CD1c-positive myeloid dendritic cell (primary cell): ENCODE results near the gene PHACTR1.
A peak's percentile ranks its signal among the peaks of the same experiment; 100 is the strongest.
"Not testable (repeated sequence)": the region's sequence is repeated elsewhere in the genome, so short reads cannot be mapped to it uniquely, and the experiment has no call there.

Experiments
- DNase-seq: peaks from one replicate; pipeline ENCODE4 v3.0.0-alpha.2; 2016; ENCODE audit errors: extremely low spot score

The PHACTR1 gene

DNA sequence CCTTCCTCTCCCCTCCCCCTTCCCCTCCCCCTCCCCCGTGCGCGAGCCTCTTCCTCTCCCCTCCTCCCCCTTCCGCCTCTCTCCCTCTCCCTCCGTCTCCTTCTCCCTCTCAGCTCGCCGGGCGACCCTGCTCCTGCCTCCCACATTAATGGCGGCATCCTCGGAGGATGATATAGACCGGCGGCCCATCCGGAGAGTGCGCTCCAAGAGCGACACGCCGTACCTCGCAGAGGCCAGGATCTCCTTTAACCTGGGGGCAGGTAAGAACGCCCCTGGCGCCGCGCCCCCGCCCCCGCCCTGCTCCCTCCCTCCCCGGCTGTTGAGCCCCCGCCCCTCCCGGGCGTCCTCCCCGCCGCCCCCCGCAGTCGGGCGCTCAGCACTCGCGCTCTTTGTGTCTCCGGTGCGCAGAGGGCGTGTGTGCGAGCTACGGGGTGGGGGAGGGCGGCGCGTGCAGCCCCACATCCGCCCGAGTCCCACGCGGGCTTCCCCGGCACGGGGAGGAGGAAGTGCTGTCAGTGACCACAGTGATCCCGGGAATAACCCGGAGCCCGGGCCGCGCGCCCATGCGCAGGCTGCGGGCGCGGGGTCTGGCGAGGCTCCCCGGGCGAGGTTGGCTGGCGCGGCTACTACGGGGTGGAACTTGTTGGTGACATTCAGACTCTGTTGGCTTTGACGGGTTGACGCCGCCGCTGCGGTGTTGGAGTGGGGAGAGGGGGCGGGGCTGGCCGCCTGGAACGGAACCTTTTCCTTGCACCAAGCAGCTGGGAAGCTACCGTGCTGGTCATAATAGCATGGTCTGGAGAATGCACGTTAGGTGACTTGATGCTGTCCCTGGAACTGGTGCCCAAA lies 33.2 kb downstream of the PHACTR1 start:
- peak; percentile 3 for DNase-seq

DNA sequence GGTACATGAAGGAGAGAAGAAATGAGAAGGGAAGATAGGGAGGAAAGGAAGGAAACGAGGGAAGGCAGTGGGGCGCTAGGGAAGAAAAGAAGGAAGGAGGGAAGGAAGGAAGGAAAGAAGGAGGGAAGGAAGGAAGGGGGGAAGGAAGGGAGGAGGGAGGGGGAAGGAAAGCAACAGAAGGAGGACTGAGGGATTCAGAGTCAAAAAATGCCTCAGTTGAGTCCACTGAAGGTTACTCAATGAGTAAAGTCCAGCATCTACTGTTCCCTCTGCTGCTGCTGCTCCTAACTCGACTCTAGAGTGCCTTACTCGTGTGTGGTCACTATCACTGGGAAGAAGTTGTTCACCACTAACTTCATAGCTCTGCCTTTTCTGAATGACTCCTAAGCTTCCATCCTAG lies 33.8 kb downstream of the PHACTR1 start:
- DNase-seq = no peak

DNA sequence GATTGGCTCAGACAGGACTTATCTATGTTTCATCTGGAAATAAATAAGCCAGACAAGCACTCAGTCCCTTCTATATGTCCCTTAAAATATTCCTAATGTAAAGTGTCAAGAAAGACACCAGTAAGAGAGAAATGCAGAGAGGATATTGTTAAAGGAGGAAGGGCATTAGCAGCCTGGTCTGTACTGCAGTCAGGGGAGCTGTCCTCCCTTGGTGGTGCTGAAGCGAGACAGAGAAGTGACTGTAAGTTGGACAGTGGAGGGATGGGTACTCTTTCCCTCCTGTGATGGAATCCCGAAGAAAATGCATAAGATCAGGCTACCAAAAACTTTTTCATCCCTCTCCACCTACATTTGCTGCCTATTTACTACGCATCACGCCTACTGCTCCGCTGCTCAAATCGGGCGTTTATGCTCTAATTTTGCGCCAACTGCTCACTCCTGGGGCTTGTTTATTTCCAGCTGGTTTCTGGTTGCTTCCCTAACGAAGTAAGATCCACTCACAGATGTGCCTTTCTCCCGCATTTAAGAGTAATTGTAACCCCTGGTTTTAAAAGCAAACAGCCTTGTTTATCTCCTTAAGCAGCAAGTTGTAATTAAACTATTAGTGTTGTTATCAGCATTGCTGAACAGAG lies 35.2 kb downstream of the PHACTR1 start:
- DNase-seq = peak; percentile 39

DNA sequence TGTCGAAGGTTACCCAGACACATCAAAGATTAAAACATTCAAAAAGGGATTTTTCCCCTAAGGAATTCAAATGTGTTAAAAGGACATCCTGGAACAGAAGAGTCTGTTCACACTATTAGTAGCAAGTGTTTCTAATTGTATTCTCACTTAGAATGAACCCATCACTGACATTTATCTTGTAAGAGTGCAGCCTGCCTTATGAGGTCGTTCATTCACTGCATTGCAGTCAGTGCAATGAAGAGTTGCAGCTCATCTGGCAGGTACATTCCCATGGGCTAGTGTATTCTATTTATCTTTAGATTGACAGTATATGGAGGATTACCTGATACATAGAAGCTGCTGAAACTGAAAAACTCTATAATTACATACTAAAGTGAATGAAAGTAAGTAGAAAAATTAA lies 36.5 kb downstream of the PHACTR1 start:
- DNase-seq = no peak

DNA sequence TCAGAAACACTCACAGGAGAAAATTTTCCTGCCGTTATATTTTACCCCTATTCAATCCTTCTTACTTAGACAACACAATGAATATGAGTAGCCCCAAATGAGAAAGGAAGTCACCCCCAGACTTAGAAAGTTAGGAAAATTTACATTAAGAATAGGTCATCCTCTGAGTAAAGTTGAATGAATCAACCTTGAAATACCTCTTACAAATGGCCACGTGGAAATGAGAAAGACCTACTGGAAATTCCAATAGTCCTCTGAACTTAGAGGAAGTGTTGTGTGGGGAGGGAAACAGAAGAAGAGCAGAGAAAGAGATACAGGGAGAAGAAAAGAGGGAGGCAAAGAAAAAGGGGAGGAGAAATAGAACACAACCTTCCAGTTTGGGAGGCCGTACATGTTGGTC lies 43.7 kb downstream of the PHACTR1 start:
- no peak for DNase-seq

DNA sequence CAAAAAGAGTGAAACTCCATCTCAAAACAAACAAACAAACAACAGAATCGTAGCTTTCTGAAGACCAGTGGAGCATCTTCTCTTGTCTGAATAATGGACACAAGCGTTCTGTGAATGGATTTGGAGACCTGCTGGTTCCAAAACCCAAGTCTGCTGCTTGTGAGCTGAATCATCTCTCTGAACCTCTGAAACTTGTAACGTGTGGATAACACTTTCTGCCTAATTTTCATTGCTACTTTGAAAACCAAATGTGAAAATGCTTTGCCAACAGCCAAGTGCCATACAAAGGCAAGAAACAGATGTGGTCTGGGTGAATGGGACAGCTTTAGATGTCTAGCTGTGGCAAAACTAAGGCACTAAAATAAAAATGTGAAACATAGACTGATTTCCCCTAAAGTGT lies 44.3 kb downstream of the PHACTR1 start:
- no peak for DNase-seq

DNA sequence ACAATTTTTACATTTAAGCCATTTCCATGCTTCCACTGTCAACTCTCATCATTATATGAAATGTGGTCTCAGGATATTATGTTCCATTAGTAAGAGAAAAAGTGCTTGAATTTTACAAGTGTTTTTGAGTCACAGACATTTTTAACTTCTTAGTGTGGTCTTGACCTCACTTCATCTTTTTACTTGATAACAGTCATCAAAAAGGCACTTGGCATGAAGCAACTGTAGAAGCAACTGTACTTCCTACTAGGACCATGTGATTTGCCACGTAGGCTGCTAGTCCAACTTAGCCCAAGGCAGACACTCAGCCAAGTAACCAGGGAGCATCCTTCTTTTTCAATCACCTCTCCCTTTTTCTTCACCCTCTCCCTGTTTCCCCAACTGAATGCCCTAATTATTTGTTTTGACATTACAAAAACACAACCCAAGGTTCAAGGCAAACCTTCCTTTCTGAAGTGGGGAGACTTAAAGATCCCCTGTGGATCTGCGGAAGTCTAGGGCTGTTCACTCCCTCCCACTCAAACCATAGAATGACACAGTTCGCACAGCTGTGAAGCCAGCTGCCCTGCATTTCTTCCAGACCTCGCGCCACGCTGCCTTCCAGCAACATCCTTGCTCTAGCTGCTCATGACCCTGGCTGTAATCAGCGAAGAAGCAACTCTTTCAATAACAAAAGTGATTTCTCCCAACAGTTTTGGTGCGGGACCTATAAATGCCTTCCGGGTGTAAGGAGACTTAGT lies 45.0 kb downstream of the PHACTR1 start:
- no peak for DNase-seq

DNA sequence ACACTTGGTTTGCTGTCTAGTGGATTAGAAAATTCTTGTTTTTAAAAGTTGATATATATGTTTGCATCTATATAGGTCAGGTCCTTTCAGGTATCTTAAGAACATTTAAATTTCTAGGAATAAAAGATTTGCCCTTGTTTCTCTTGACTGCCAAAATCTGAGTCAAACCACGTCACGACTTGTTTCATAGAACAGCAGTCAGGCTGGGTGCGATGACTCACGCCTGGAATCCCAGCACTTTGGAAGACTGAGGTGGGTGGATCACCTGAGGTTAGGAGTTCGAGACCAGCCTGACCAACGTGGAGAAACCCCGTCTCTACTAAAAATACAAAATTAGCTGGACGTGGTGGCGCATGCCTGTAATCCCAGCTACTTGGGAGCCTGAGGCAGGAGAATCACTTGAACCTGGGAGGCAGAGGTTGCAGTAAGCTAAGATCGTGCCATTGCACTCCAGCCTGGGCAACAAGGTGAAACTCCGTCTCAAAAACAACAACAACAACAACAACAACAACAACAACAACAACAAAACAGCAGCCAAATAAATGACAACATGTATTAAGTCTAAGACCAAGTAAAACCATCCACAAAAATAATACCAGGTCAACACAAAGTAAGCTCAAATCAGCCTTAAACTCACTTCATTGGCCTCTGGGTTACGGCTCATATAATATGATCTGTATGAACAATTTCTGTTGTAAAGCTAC lies 46.3 kb downstream of the PHACTR1 start:
- not testable (repeated sequence) for DNase-seq

DNA sequence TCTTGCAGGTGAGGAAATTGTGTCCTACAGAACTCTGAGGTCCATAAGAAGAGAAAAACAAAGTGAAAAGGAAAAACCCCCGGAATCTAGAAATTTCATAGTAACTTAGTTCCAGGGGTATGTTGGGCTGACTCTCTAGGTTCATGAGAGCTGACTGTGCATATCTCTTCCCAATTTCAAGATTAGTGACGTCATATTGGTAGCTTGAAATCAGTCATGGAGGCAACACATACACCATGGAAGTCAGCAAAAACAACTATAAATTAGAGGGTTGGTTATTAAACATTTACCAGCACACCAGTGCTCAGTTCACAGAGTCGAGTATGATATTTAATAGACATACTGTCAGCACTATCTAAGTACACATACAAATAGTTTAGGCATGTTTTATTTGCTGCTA lies 49.8 kb downstream of the PHACTR1 start:
- no peak for DNase-seq

DNA sequence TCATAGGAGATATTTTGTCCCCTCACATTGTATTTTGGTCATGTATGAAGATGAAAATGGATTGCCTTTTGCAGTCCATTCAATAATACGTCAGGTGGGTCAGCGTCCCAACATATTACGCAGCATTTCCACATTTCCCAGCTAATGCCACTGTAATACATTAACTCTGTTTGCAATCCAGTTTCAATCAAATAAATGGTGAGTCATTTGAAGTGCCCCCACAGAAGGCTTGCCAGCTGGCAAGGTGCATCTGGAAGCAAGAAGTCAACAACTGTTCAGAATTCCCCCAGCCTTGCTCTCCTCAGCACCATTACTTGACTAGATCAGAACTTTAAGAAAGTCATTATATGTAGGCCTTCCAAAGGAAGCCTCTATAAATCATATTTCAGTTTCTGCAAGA lies 50.4 kb downstream of the PHACTR1 start:
- DNase-seq = no peak

DNA sequence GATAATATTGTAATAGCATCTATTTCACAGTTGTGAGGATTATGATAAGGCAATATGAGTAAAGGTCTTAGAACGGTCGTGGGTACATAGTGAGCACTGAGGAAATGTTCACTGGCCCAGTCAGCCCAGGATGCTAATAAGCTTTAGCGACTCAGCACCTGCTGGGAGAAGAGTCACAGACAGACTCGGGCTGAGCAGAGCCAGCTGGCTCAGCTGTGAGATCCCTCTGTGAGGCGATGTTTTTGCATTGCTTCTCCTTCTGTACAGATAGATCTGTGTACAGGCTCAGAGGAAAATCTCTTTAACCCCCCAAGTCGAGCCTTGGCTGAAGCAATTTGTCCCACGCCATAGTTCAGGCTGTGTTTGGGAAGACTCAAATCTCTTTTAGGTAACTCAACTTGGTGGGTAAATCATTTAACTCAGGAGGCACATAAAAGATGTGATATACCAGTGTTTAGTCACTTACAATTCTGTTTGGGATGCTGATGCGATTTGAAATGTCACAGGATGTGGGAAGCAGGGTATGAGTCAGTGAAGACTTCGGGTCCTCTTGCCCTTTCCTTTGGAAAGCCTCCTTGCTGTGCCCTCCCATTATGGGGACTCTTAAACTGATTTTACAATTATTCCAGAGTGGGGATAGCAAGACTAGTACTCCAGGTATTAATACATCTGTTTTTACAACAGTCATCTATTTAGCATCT lies 53.1 kb downstream of the PHACTR1 start:
- DNase-seq = no peak

DNA sequence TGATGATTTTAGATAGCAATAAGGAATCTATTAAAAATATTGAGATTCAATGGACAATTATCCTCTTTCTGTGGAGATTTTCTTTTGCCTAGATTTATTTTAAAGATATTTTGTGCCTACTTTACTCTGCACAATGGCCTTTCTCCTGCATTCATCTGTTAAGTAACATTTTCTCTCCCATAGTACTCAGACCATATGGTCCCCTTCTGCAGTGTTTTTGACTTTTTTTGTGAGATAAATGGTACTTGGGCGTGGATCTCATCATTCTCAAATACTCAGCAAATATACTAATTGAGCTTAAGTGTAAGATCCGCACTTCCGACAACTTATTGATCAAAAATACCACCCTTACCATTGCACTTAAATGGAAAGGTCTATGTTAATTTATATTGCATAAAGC lies 55.8 kb downstream of the PHACTR1 start:
- no peak for DNase-seq

DNA sequence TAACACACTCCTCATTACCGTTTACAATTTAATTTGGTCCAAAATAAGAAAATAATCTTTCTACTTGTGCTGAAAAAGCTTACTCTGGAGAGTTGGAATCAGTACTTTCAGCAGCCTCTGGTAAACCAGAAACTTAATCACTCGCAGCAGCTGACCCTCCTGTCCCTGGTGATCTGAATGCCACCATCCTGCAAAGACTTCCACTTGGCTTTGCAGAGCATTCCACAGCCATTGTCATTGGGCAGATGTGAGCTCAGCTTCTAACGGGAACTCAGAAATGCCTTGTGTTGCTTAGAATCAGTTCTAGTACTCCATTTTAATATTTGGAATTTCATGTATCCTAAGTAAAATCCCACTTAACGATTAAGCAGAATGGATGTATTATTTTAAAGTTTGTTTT lies 59.7 kb downstream of the PHACTR1 start:
- DNase-seq = no peak

DNA sequence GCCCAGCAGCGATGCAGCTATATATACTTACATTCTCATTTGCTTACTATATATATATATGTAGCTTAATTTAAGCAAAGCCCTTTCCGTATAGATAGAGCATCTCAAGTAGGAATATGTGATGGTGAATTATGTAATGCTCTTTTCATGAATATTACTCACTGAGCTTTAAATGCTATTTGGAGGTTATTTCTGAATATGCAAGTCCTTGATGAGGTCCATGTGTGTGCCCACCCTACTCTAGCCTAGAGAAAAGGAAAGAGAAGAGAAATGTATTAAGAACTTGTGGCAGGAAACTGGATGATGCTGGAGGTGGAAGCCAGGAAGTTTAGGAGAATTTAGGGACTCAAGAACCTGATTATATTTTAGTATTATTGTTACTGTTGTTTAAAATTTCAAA lies 63.2 kb downstream of the PHACTR1 start:
- DNase-seq = no peak

DNA sequence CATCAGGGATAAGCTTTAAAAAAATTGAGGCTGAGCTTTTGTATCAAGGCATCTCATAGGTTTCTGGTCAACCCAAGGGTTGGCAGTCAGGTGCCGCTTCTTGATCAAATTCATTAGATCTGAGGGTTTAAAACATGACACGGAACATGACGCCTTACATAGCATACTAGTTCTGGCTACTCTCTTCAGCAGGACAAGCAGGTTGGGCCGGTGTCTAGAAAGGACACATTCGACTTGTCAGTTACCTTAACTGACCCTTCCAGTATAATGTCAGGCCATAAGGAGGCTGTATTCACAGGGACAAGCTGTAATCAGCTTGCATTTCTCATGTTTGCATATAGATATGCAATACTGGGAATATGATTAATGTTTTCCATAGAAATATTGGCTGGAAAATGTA lies 65.6 kb downstream of the PHACTR1 start:
- DNase-seq = no peak

DNA sequence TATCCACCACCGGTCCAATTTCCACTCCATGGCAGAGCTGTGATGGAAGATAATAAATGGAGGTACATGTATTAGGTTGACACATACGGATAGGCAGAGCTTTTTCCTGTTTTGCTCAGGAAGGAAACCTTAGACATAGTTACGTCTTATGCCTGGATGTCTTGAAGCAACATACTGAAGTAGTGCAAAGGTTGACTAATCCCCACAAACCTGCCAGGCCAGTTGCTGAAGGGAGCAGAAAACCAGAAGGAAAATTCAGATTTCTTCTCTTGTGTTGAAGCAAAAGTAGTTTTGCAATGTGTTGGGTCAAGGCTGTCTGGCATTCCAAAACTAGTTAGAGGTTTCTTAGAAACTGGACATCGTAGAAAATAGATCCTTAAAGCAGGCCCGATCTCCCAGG lies 68.7 kb downstream of the PHACTR1 start:
- no peak for DNase-seq

DNA sequence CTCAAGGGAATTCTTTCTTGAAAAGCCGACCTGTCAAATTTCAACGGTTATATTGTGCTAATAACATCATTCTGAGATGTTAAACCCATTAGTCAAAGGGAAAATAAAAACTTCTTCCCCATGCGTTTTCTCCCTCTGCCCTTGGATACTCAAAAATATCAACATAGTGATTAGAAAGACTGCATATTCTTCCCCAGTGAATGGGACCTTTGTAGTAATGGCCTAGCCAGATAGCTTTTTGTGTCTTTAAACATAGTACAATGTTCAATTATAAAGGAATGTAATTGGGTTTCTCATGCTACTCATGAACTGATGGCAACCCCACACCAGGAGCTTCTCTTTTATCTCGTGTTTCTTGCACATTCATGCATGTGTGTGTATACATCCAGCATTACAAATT lies 69.4 kb downstream of the PHACTR1 start:
- no peak for DNase-seq

DNA sequence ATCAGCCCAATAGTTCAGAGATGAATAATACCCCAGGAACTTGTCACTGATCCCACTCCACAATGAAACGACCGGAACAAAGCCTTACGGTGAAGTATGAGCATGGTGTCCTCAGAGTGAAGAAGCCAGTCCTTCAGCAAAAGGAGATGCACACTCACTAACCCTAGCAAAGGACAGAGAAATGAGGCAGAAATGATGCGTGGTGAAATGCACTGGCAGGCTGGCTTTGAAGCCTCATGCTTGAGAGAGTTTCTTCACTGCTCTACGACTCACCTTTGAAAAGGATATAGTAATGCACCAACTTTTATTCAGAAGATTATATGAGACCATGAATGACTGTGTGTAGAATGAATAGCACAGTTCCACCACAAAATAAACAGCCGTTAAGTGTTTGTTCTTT lies 74.8 kb downstream of the PHACTR1 start:
- no peak for DNase-seq

DNA sequence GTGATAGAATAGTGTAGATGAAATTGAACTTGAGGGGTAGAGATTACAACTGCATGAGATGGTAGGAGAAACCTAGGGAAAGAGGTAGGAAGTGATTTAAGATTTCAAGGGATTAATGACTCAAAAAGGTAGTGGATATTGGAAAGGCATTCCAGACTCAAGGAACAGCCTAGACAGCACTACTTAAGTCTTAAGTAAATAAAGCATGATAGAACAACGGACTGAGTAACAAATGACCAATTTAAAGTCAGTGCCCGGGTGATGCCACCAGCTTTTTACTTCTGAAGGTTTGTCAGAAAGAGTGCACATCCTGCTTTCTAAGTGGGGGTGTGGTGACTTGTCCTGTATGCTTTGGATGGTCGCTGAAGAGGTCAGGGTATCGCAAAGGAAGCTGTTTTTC lies 81.8 kb downstream of the PHACTR1 start:
- no peak for DNase-seq

DNA sequence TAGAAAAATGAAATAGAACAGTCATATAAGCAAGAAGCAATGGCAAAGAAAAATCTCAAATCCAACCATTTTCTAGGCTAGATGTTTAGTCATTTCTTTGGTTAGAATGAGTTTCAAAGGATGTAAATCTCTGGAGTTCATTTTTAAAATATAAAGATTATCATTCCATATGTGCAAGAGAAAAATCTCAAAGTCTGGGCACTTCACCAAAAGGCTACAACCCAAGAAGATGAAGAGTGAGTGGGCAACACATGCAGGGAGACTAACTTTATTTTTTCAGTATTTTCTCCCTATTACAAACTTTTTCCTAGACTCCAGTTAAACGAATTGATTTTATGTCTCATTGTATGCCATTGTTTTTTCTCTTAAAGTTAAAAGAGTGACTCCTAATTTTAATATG lies 83.6 kb downstream of the PHACTR1 start:
- no peak for DNase-seq

DNA sequence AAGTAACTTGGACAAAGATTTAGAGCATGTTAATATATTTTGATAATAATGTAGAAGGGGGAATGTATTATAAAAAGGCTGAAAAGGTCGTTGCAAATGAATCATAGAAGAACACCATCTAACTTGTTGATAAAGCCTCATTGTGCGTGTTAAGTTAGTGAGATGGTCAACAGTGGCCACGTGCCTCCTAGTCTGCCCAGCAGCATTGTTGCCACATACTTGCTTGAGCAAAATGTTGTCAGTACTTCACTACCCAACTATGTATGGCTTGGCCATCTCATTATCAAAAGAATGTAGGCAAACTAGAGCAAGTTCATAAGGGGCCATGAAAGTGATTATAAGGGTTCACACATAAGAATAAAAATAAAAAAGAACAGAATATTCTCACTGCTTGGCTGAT lies 84.6 kb downstream of the PHACTR1 start:
- no peak for DNase-seq

DNA sequence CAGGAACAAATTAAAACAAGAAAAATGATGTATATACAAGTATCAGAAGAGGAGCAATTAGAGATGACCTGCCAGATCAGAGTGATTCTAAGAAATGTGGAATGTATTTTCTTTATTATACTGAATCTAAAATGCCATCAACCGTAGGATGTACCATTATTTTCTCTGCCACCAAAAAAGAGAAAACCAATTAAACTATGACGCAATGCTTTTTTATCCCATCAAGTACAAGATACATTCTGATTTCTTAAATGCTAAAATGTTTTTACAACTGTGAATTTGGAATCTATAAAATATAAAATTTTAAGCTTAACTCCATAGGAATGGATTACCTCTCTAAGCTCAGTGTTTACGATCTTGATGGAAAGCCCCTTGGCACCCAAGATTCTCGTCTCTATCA lies 85.9 kb downstream of the PHACTR1 start:
- no peak for DNase-seq
